HepG2 (cell line): Measurements from ENCODE around the gene SS18L1. TPM values are rescaled to one million over a fixed set of nuclear protein-coding genes. Genes with fewer than 3 reads are reported as not detected.

ENCODE experiments used
- CREB3 ChIP-seq: sonication (generic); formaldehyde crosslinking; IDR thresholded peaks from 2 replicates; pipeline ENCODE4 v1.5.0; 2020; ENCODE audit warnings: missing genetic modification reagents
- IRF2 ChIP-seq: IDR thresholded peaks from 2 replicates; pipeline ENCODE4 v1.6.1; 2018; ENCODE audit warnings: missing genetic modification reagents, missing compliant biosample characterization
- MAF1 ChIP-seq: sonication (generic); formaldehyde crosslinking; IDR thresholded peaks from 2 replicates; pipeline ENCODE4 v1.5.0; 2020; ENCODE audit warnings: missing genetic modification reagents, borderline replicate concordance
- MATR3 ChIP-seq: sonication (generic); formaldehyde crosslinking; IDR thresholded peaks from 2 replicates; pipeline ENCODE4 v1.4.0; 2020; ENCODE audit warnings: missing genetic modification reagents
- MBNL3 ChIP-seq: fragments of 250-450 bp; sonication (Bioruptor Pico); conservative IDR thresholded peaks from 2 replicates; pipeline ENCODE4 v1.8.0; 2022; ENCODE audit warnings: mild to moderate bottlenecking, inconsistent platforms
- MED1 ChIP-seq: sonication (generic); formaldehyde crosslinking; IDR thresholded peaks from 2 replicates; pipeline ENCODE4 v1.4.0; 2020; ENCODE audit warnings: missing genetic modification reagents
- MXD4 ChIP-seq: IDR thresholded peaks from 2 replicates; pipeline ENCODE4 v1.6.1; 2016; ENCODE audit warnings: mild to moderate bottlenecking, missing biosample characterization, missing genetic modification reagents
- NFE2 ChIP-seq: sonication (generic); formaldehyde crosslinking; IDR thresholded peaks from 2 replicates; pipeline ENCODE4 v1.4.0; 2020; ENCODE audit warnings: missing genetic modification reagents
- PAXIP1 ChIP-seq: sonication (generic); formaldehyde crosslinking; conservative IDR thresholded peaks from 2 replicates; pipeline ENCODE4 v1.4.0; 2020; ENCODE audit warnings: mild to moderate bottlenecking, missing genetic modification reagents, moderate library complexity
- PBX2 ChIP-seq: IDR thresholded peaks from 2 replicates; pipeline ENCODE4 v1.6.1; 2016; ENCODE audit warnings: control low read depth
- PHF21A ChIP-seq: sonication (generic); formaldehyde crosslinking; IDR thresholded peaks from 2 replicates; pipeline ENCODE4 v1.5.0; 2020; ENCODE audit warnings: mild to moderate bottlenecking, missing genetic modification reagents
- RARA ChIP-seq: IDR thresholded peaks from 2 replicates; pipeline ENCODE4 v1.6.1; 2016; ENCODE audit warnings: missing genetic modification reagents, missing compliant biosample characterization
- RFX5 ChIP-seq: IDR thresholded peaks from 2 replicates; pipeline ENCODE4 v1.6.1; 2011; ENCODE audit warnings: low read depth, low read length, improper control_type of control experiment
- SRF ChIP-seq: IDR thresholded peaks from 2 replicates; pipeline ENCODE4 v1.6.1; 2011; ENCODE audit warnings: mild to moderate bottlenecking, low read depth, low read length, moderate library complexity
- TBX2 ChIP-seq: sonication (generic); formaldehyde crosslinking; IDR thresholded peaks from 2 replicates; pipeline ENCODE4 v1.5.0; 2020; ENCODE audit warnings: missing genetic modification reagents, mild to moderate bottlenecking, borderline replicate concordance
- TIGD3 ChIP-seq: sonication (generic); formaldehyde crosslinking; IDR thresholded peaks from 2 replicates; pipeline ENCODE4 v1.5.1; 2020; ENCODE audit warnings: mild to moderate bottlenecking, missing genetic modification reagents, borderline replicate concordance
- ZBTB42 ChIP-seq: sonication (generic); formaldehyde crosslinking; IDR thresholded peaks from 2 replicates; pipeline ENCODE4 v1.5.0; 2020; ENCODE audit warnings: mild to moderate bottlenecking, missing genetic modification reagents
- ZMYM3 ChIP-seq: sonication (generic); formaldehyde crosslinking; IDR thresholded peaks from 2 replicates; pipeline ENCODE4 v1.5.1; 2020; ENCODE audit warnings: mild to moderate bottlenecking, missing genetic modification reagents
- ZNF160 ChIP-seq: sonication (generic); formaldehyde crosslinking; IDR thresholded peaks from 2 replicates; pipeline ENCODE4 v1.8.0; 2022; ENCODE audit warnings: mild to moderate bottlenecking, inconsistent platforms, missing genetic modification reagents
- ZNF441 ChIP-seq: sonication (generic); formaldehyde crosslinking; IDR thresholded peaks from 2 replicates; pipeline ENCODE4 v1.7.0; 2021; ENCODE audit warnings: missing genetic modification reagents, borderline replicate concordance
- ZNF496 ChIP-seq: sonication (generic); formaldehyde crosslinking; IDR thresholded peaks from 2 replicates; pipeline ENCODE4 v1.8.1; 2023; ENCODE audit warnings: mild to moderate bottlenecking, moderate library complexity, missing genetic modification reagents; ENCODE audit not compliant: insufficient replicate concordance
- ZNF644 ChIP-seq: IDR thresholded peaks from 2 replicates; pipeline ENCODE4 v1.6.1; 2016; ENCODE audit warnings: low read depth
- ZNF709 ChIP-seq: sonication (generic); formaldehyde crosslinking; IDR thresholded peaks from 2 replicates; pipeline ENCODE4 v1.5.0; 2020; ENCODE audit warnings: mild to moderate bottlenecking, missing genetic modification reagents
- ZSCAN12 ChIP-seq: sonication (generic); formaldehyde crosslinking; IDR thresholded peaks from 2 replicates; pipeline ENCODE4 v1.9.0; 2021; ENCODE audit warnings: mild to moderate bottlenecking, missing genetic modification reagents
- ZSCAN22 ChIP-seq: sonication (generic); formaldehyde crosslinking; IDR thresholded peaks from 2 replicates; pipeline ENCODE4 v1.4.0; 2020; ENCODE audit warnings: mild to moderate bottlenecking, missing genetic modification reagents
- polyA plus RNA-seq, 8 experiments: library from polyadenylated mRNA; depleted of rRNA in 3 of 8; stranded (reverse) in 7 of 8; unstranded in 1 of 8; fragments of >200 nt; fragmentation: Illumina TruSeq in 4 of 8; extraction: Trizol in 4 of 8; gene quantifications; 2 replicates each; pipeline versions ENCODE4 v1.2.1 to v1.2.3, GENCODE V29; 2011 to 2016; ENCODE audit warnings: low read depth in 4 of 8, missing spikeins in 1 of 8, mixed read lengths in 1 of 8; ENCODE audit not compliant: insufficient read depth in 1 of 8
- total RNA-seq, 5 experiments: library from RNA; depleted of rRNA; stranded (reverse); fragments of >200 nt; fragmentation: Illumina TruSeq; extraction: Trizol; gene quantifications; 2 replicates each; pipeline ENCODE4 v1.2.3, GENCODE V29; 2016; ENCODE audit warnings: low read depth in 1 of 5

Gene SS18L1
- total and polyA plus RNA-seq, 2 of the 13 experiments (the other 11 are each of a cell fraction or from before 2014, with no cell fraction given) = 17.8 to 27.6 TPM

- TF ChIP-seq PAXIP1 (no peak), RFX5 (no peak), ZSCAN12 (CRISPR knock-in tag) (no peak), IRF2 (peak; percentile 47; the same call in 1 of the 2 replicates), NFE2 (CRISPR knock-in tag) (no peak), RARA (CRISPR knock-in tag) (no peak), CREB3 (CRISPR knock-in tag) (no peak), MAF1 (CRISPR knock-in tag) (no peak), TIGD3 (CRISPR knock-in tag) (no peak), ZSCAN22 (CRISPR knock-in tag) (no peak), ZNF496 (CRISPR knock-in tag) (no peak), ZNF709 (CRISPR knock-in tag) (no peak), ZMYM3 (CRISPR knock-in tag) (peak; percentile 86; the same call in 1 of the 2 replicates), MED1 (CRISPR knock-in tag) (no peak), ZNF644 (no peak), MATR3 (CRISPR knock-in tag) (no peak), MBNL3 (CRISPR knock-in tag) (no peak), TBX2 (CRISPR knock-in tag) (no peak), SRF (no peak), MXD4 (CRISPR knock-in tag) (no peak), ZBTB42 (no peak), PHF21A (no peak; the same call in 1 of the 2 replicates), PBX2 (no peak), ZNF441 (CRISPR knock-in tag) (no peak), ZNF160 (CRISPR knock-in tag) (no peak)
Observed at GRCh38 chr20:62208795-62209755, 65.5 kb downstream of the SS18L1 start (continued).
